Ishikawa (cell line): Measurements from ENCODE around the gene UBE2Q1.

Experiments
- CEBPB ChIP-seq: IDR thresholded peaks from 2 replicates; pipeline ENCODE4 v1.6.1; 2012
- CREB1 ChIP-seq: IDR thresholded peaks from 2 replicates; pipeline ENCODE4 v1.6.1; 2012; ENCODE audit warnings: low read depth
- EGR1 ChIP-seq: IDR thresholded peaks from 2 replicates; pipeline ENCODE4 v1.6.1; 2012
- EP300 ChIP-seq: IDR thresholded peaks from 2 replicates; pipeline ENCODE4 v1.6.1; 2012; ENCODE audit warnings: borderline replicate concordance
- FOXM1 ChIP-seq: IDR thresholded peaks from 2 replicates; pipeline ENCODE4 v1.6.1; 2012; ENCODE audit warnings: low read depth, borderline replicate concordance
- MAX ChIP-seq: IDR thresholded peaks from 2 replicates; pipeline ENCODE4 v1.6.1; 2012
- NFIC ChIP-seq: IDR thresholded peaks from 2 replicates; pipeline ENCODE4 v1.6.1; 2012
- RAD21 ChIP-seq: IDR thresholded peaks from 2 replicates; pipeline ENCODE4 v1.6.1; 2012; ENCODE audit warnings: low read depth
- REST ChIP-seq: IDR thresholded peaks from 2 replicates; pipeline ENCODE4 v1.6.1; 2012; ENCODE audit warnings: low read depth, mild to moderate bottlenecking
- TAF1 ChIP-seq: IDR thresholded peaks from 2 replicates; pipeline ENCODE4 v1.6.1; 2012; ENCODE audit warnings: low read depth, mild to moderate bottlenecking
- TCF12 ChIP-seq: IDR thresholded peaks from 2 replicates; pipeline ENCODE4 v1.6.1; 2012; ENCODE audit warnings: low read depth
- TEAD4 ChIP-seq: IDR thresholded peaks from 2 replicates; pipeline ENCODE4 v1.6.1; 2012
- USF1 ChIP-seq: IDR thresholded peaks from 2 replicates; pipeline ENCODE4 v1.6.1; 2012
- YY1 ChIP-seq: IDR thresholded peaks from 2 replicates; pipeline ENCODE4 v1.6.1; 2012; ENCODE audit warnings: low read depth
- ZBTB7A ChIP-seq: IDR thresholded peaks from 2 replicates; pipeline ENCODE4 v1.6.1; 2012; ENCODE audit warnings: low read depth

Gene UBE2Q1

GRCh38 chr1:154599658-154600057 is 41.2 kb upstream of the UBE2Q1 start:
- TF ChIP-seq FOXM1, result no peak
- no peak for TF ChIP-seq RAD21
- TF ChIP-seq CEBPB, result no peak
- no peak for TF ChIP-seq YY1
- no peak for TF ChIP-seq ZBTB7A
- no peak for TF ChIP-seq CREB1
- TF ChIP-seq NFIC, result no peak
- TF ChIP-seq USF1, result no peak
- TF ChIP-seq TAF1, result no peak
- TF ChIP-seq TCF12, result no peak

- TF ChIP-seq CREB1 (no peak), REST (no peak), EP300 (no peak), TAF1 (no peak), FOXM1 (no peak), MAX (no peak), CEBPB (no peak), TEAD4 (no peak)
Observed at GRCh38 chr1:154598871-154599635, 40.6 kb upstream of the UBE2Q1 start.

- TF ChIP-seq YY1 (no peak), CREB1 (no peak), USF1 (no peak), ZBTB7A (no peak), EGR1 (no peak), NFIC (no peak), EP300 (no peak), TAF1 (no peak), MAX (no peak), REST (no peak)
Observed at GRCh38 chr1:154595621-154596020, 37.2 kb upstream of the UBE2Q1 start.

- TF ChIP-seq FOXM1 (no peak), MAX (no peak), TCF12 (no peak), EGR1 (no peak), USF1 (no peak), ZBTB7A (no peak), CEBPB (no peak), TEAD4 (no peak), NFIC (no peak), YY1 (no peak), REST (no peak), TAF1 (no peak), RAD21 (no peak), EP300 (no peak), CREB1 (no peak)
Observed at GRCh38 chr1:154594811-154595210, 36.3 kb upstream of the UBE2Q1 start.
